OCI-LY3 (cell line): ENCODE data around the gene RAB8B.

ENCODE experiments used
- H2AFZ ChIP-seq: fragments of 200-600, 300-600 bp; shearing (Covaris generic); 2 replicates; pipeline ENCODE4 v1.6.0; 2014; ENCODE audit warnings: antibody characterized with exemption, low read depth, low read length
- H3K27ac ChIP-seq: fragments of 200-600, 300-600 bp; sonication (generic); 2 replicates; pipeline ENCODE4 v1.5.1; 2014; ENCODE audit warnings: mild to moderate bottlenecking, low read length, moderate library complexity, mixed read lengths
- H3K27me3 ChIP-seq: fragments of 200-600, 300-600 bp; sonication (generic); 2 replicates; pipeline ENCODE4 v1.6.1; 2014; ENCODE audit warnings: low read depth, low read length, mixed read lengths
- H3K36me3 ChIP-seq: fragments of 200-600, 300-600 bp; sonication (generic); replicated peaks from 2 replicates; pipeline ENCODE3; 2014; ENCODE audit warnings: low read depth, low read length, mixed read lengths
- H3K4me1 ChIP-seq: fragments of 300-600, 200-600 bp; sonication (generic); 2 replicates; pipeline ENCODE4 v1.6.1; 2014; ENCODE audit warnings: low read length, mixed read lengths
- H3K4me2 ChIP-seq: fragments of 200-600, 300-600 bp; sonication (generic); 2 replicates; pipeline ENCODE4 v1.6.1; 2014; ENCODE audit warnings: low read length, mixed read lengths
- H3K4me3 ChIP-seq: fragments of 300-600, 200-600 bp; sonication (generic); 2 replicates; pipeline ENCODE4 v1.5.1; 2014; ENCODE audit warnings: antibody characterized with exemption, mild to moderate bottlenecking, low read length, moderate library complexity
- H3K79me2 ChIP-seq: fragments of 300-600, 200-600 bp; shearing (Covaris generic); 2 replicates; pipeline ENCODE4 v1.6.1; 2014; ENCODE audit warnings: mild to moderate bottlenecking, low read length, mixed read lengths
- H3K9ac ChIP-seq: fragments of 300-600, 200-600 bp; shearing (Covaris generic); 2 replicates; pipeline ENCODE4 v1.6.0; 2014; ENCODE audit warnings: mild to moderate bottlenecking, low read length, moderate library complexity
- H3K9me3 ChIP-seq: fragments of 200-600, 300-600 bp; shearing (Covaris generic); 2 replicates; pipeline ENCODE4 v1.6.1; 2014; ENCODE audit warnings: low read length, mixed read lengths; ENCODE audit not compliant: insufficient read depth
- H4K20me1 ChIP-seq: fragments of 200-600, 300-600 bp; sonication (generic); 2 replicates; pipeline ENCODE4 v1.6.1; 2016; ENCODE audit warnings: low read length, mixed read lengths; ENCODE audit not compliant: insufficient read depth
- EZH2phosphoT487 ChIP-seq: fragments of 200-600 bp; shearing (Covaris generic); IDR thresholded peaks from 2 replicates; pipeline ENCODE4 v1.6.1; 2018; ENCODE audit warnings: antibody characterized with exemption, mixed run types, low read depth
- TF ChIP-seq, protein P1 (sequence below): fragments of 200-600, 300-600 bp; sonication (generic); IDR thresholded peaks from 2 replicates; pipeline ENCODE4 v1.5.1; 2014; ENCODE audit warnings: antibody characterized with exemption, low read length, low read depth

RAB8B gene

DNA sequence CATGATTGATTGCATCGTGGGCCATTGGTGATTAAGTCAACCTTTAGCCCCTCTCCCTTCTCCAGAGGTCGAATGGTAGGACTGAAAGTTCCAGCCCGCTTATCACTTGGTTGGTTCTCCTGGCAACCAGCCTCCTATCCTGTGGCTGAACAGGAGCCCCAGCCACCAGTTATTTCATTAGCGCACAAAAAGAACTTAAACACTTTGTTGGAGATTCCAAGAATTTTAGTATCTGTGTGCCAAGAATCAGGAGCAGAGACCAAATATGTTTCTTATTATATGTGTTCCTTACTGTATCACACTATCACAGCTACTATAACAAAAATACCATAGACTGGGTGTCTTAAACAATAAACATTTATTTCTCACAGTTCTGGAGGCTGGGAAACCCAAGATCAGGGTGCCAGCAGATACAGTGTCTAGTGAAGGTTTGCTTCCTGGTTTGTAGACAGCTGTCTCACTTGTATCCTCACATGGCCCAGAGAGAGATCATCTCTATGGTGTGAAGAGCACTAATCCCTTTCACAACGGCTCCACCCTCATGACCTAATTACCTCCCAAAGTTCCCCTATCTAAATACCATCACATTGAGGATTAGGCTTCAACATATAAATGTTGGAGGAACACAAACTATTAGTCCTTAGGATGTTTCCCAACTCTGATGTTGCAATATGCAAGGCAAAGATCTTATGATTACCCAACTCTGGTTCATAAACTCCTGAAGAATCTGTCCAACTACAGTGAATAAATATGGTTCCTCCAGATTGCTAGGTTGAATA lies 57.5 kb downstream of the RAB8B start:
- no peaks in the 10 kb centered on the region for H3K36me3 ChIP-seq
- H3K4me3 ChIP-seq: no peak overlapping the region
- no peak overlapping the region for H3K4me2 ChIP-seq
- no peak overlapping the region for H3K27ac ChIP-seq
- H2AFZ ChIP-seq: no peak overlapping the region
- peaks cover 10% of the 10 kb centered on the region for H4K20me1 ChIP-seq
- no peak for TF ChIP-seq EZH2phosphoT487
- TF ChIP-seq, protein P1, sequence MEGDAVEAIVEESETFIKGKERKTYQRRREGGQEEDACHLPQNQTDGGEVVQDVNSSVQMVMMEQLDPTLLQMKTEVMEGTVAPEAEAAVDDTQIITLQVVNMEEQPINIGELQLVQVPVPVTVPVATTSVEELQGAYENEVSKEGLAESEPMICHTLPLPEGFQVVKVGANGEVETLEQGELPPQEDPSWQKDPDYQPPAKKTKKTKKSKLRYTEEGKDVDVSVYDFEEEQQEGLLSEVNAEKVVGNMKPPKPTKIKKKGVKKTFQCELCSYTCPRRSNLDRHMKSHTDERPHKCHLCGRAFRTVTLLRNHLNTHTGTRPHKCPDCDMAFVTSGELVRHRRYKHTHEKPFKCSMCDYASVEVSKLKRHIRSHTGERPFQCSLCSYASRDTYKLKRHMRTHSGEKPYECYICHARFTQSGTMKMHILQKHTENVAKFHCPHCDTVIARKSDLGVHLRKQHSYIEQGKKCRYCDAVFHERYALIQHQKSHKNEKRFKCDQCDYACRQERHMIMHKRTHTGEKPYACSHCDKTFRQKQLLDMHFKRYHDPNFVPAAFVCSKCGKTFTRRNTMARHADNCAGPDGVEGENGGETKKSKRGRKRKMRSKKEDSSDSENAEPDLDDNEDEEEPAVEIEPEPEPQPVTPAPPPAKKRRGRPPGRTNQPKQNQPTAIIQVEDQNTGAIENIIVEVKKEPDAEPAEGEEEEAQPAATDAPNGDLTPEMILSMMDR: no peak
- no peak overlapping the region for H3K9ac ChIP-seq
- H3K4me1 ChIP-seq: peaks cover 14% of the 10 kb centered on the region
- H3K27me3 ChIP-seq: no peaks in the 10 kb centered on the region
- no peaks in the 10 kb centered on the region for H3K9me3 ChIP-seq
- no peaks in the 10 kb centered on the region; the same call in 1 of the 2 replicates for H3K79me2 ChIP-seq

DNA sequence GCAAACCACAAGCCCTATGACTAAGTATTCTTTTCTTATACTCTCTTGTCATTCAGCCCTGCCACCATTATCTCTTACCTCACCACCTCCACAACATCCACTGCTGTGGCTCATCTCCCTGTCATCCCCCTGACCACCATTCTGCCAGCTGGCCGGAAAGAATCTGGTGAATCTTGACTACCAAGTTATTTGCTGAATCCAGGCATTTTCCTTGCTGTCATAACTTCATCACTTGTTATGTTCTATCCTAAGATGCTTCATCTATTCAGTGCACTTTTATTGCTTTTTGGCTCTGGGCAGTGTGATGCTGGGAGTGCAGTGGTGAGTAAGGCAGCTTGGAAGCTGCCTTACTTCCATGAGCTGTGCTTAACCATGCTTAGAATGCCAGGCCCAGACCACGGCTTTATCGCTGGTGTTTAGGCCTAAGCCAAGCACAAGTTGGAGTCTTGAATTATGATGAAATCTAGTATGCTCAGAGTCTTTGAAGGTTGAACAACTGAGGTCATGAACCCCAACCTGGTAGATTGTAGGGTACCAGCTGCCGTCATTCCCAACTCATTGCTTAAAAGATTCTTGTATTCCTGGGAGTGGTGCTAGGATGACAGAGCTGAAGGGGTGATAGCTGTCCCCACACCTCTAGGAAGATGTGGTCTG lies 61.0 kb downstream of the RAB8B start:
- no peaks in the 10 kb centered on the region for H3K79me2 ChIP-seq
- H3K9me3 ChIP-seq: no peaks in the 10 kb centered on the region
- H3K27ac ChIP-seq: no peak overlapping the region
- no peak for TF ChIP-seq EZH2phosphoT487
- TF ChIP-seq, protein P1: no peak
- H3K36me3 ChIP-seq: no peaks in the 10 kb centered on the region
- no peak overlapping the region for H3K9ac ChIP-seq
- no peak overlapping the region for H3K4me3 ChIP-seq
- no peaks in the 10 kb centered on the region for H3K27me3 ChIP-seq
- H3K4me1 ChIP-seq: no peaks in the 10 kb centered on the region
- H2AFZ ChIP-seq: no peak overlapping the region
- no peaks in the 10 kb centered on the region; the same call in none of the 2 replicates for H4K20me1 ChIP-seq
- no peak overlapping the region for H3K4me2 ChIP-seq

DNA sequence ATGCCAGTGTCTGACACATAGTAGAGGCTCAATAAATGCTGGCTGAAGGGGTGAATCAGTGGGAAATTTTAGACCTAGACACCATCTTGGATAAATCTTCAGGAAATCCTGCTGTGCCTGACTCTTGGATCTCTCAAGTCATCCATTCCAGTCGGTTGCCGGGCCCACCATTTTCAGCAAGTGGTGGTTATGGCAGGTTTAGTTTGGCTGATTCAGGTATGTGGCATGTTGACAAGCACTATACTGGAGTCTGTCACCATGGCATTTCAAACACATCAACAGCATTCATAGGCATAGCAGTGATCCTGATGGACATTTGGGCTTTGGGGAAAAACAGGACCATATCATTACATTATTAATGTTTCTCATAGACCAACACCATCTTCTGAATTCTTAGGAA lies 62.3 kb downstream of the RAB8B start:
- Histone ChIP-seq H3K9me3 (no peaks in the 10 kb centered on the region), H3K27me3 (no peaks in the 10 kb centered on the region), H2AFZ (no peak overlapping the region), H3K79me2 (no peaks in the 10 kb centered on the region), H3K4me1 (no peaks in the 10 kb centered on the region), H3K9ac (no peak overlapping the region), H3K4me2 (no peak overlapping the region), H3K27ac (no peak overlapping the region), H3K4me3 (no peak overlapping the region), H3K36me3 (no peaks in the 10 kb centered on the region), H4K20me1 (no peaks in the 10 kb centered on the region; the same call in 1 of the 2 replicates)
- no peak for TF ChIP-seq EZH2phosphoT487
- TF ChIP-seq, protein P1: no peak

DNA sequence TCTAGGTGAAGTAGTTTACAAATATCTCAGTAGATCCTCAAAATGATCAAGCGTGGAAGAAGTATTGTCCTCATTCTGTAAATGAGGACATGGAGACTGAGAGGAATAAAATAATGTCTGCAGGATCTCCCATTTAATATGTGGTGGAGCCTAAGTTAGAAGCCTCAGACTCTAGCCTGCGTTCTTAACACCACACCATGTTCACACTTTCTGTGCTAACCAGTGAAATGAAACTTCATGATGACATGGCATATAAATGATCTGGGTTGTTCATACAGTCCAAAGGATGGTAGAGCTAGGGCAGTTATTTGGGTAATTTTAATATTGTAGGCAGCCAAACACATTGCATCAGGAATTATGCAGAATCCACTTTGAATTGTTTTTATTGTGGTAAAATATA lies 62.9 kb downstream of the RAB8B start:
- no peak for TF ChIP-seq EZH2phosphoT487
- TF ChIP-seq, protein P1: no peak
- no peaks in the 10 kb centered on the region for H3K9me3 ChIP-seq
- H3K27me3 ChIP-seq: no peaks in the 10 kb centered on the region
- H3K9ac ChIP-seq: no peak overlapping the region
- no peak overlapping the region for H3K4me2 ChIP-seq
- H3K27ac ChIP-seq: no peak overlapping the region
- no peaks in the 10 kb centered on the region for H3K36me3 ChIP-seq
- H3K4me3 ChIP-seq: no peak overlapping the region
- H2AFZ ChIP-seq: no peak overlapping the region
- H3K4me1 ChIP-seq: no peaks in the 10 kb centered on the region
- no peaks in the 10 kb centered on the region for H3K79me2 ChIP-seq
- no peaks in the 10 kb centered on the region; the same call in 1 of the 2 replicates for H4K20me1 ChIP-seq
